ENCODE results near the gene C5orf34.

GRCh38 chr5:43564289-43564850 is 49.4 kb upstream of the C5orf34 start:
- TF ChIP-seq CTCF (IDR thresholded peaks at IDR 0.05) (no peak), USF1 (IDR thresholded peaks at IDR 0.05; ENCODE audit: borderline replicate concordance, low read depth) (no peak), TCF12 (IDR thresholded peaks at IDR 0.05) (no peak), NRF1 (IDR thresholded peaks at IDR 0.05; ENCODE audit: low read depth, low read length) (no peak), EP300 (IDR thresholded peaks at IDR 0.05; ENCODE audit: borderline replicate concordance in 1 of 2, low read depth in 1 of 2, low read length in 1 of 2) (no peak), MAX (IDR thresholded peaks at IDR 0.05; ENCODE audit: low read depth) (no peak), ELF1 (IDR thresholded peaks at IDR 0.05) (no peak)
